GM19438 (cell line): Measurements from ENCODE around the gene CIZ1.
"Not testable (repeated sequence)": the region's sequence is repeated elsewhere in the genome, so short reads cannot be mapped to it uniquely, and the experiment has no call there.

Experiments used
- ATAC-seq: cut with Tn5 transposase; IDR thresholded peaks from one replicate; pipeline ENCODE4 v1.9.1; 2021; ENCODE audit warnings: low read depth; ENCODE audit not compliant: unreplicated experiment

The CIZ1 gene

GRCh38 chr9:128149001-128149701 is 42.2 kb downstream of the CIZ1 start, which contains the start of gene LCN2:
Gene LCN2 (plus strand): TSS chr9:128149453. CDS start chr9:128149526, 73 bp downstream.
- no peak for ATAC-seq

GRCh38 chr9:128148509-128149000 is 42.8 kb downstream of the CIZ1 start:
- no peak for ATAC-seq

- ATAC-seq, result no peak
These were observed 44.7 kb downstream of the CIZ1 start for GRCh38 chr9:128146591-128147120.

GRCh38 chr9:128145951-128146351 is 45.4 kb downstream of the CIZ1 start:
- ATAC-seq, result no peak

- ATAC-seq, result no peak
These were observed 45.8 kb downstream of the CIZ1 start for GRCh38 chr9:128145536-128145935.

GRCh38 chr9:128144239-128145181 is 46.9 kb downstream of the CIZ1 start:
- ATAC-seq, result no peak

GRCh38 chr9:128143525-128144238 is 47.7 kb downstream of the CIZ1 start:
- ATAC-seq, result no peak

GRCh38 chr9:128142596-128142995 is 48.8 kb downstream of the CIZ1 start:
- no peak for ATAC-seq

GRCh38 chr9:128142061-128142460 is 49.3 kb downstream of the CIZ1 start:
- ATAC-seq, result no peak

- no peak for ATAC-seq
These were observed 49.8 kb downstream of the CIZ1 start for GRCh38 chr9:128141604-128142003.

GRCh38 chr9:128139621-128140020 is 51.8 kb downstream of the CIZ1 start:
- ATAC-seq, result no peak

GRCh38 chr9:128138001-128138400 is 53.4 kb downstream of the CIZ1 start:
- ATAC-seq, result no peak

- no peak for ATAC-seq
These were observed 54.3 kb downstream of the CIZ1 start for GRCh38 chr9:128136816-128137793.

GRCh38 chr9:128135561-128135960 is 55.8 kb downstream of the CIZ1 start:
- ATAC-seq, result not testable (repeated sequence)

GRCh38 chr9:128132139-128132538 is 59.2 kb downstream of the CIZ1 start:
- ATAC-seq, result not testable (repeated sequence)

GRCh38 chr9:128131346-128131745 is 60.0 kb downstream of the CIZ1 start:
- not testable (repeated sequence) for ATAC-seq

GRCh38 chr9:128130651-128131050 is 60.7 kb downstream of the CIZ1 start:
- ATAC-seq, result not testable (repeated sequence)

GRCh38 chr9:128129976-128130590 is 61.3 kb downstream of the CIZ1 start:
- not testable (repeated sequence) for ATAC-seq
